Endothelial cell (in vitro differentiated cells): ENCODE results near the gene SLC20A1. TPM values are rescaled to one million over a fixed set of nuclear protein-coding genes. Genes with fewer than 3 reads are reported as not detected.

ENCODE experiments used
- DNase-seq: peaks from one replicate; pipeline ENCODE4 v3.0.0; 2021; ENCODE audit warnings: low spot score
- H3K27ac Mint-ChIP-seq: one replicate; pipeline ENCODE4 v1.8.0; 2021; ENCODE audit warnings: mixed read lengths, inconsistent platforms; ENCODE audit not compliant: unreplicated experiment
- H3K27me3 Mint-ChIP-seq: one replicate; pipeline ENCODE4 v1.8.0; 2021; ENCODE audit warnings: mild to moderate bottlenecking, moderate library complexity, mixed read lengths, inconsistent platforms; ENCODE audit not compliant: unreplicated experiment
- H3K36me3 Mint-ChIP-seq: one replicate; pipeline ENCODE4 v1.8.0; 2021; ENCODE audit warnings: mild to moderate bottlenecking, low read depth, mixed read lengths, inconsistent platforms; ENCODE audit not compliant: unreplicated experiment
- H3K4me1 Mint-ChIP-seq: one replicate; pipeline ENCODE4 v1.8.0; 2021; ENCODE audit warnings: mild to moderate bottlenecking, mixed read lengths, inconsistent platforms; ENCODE audit not compliant: unreplicated experiment
- H3K4me3 Mint-ChIP-seq: one replicate; pipeline ENCODE4 v1.8.0; 2021; ENCODE audit warnings: mild to moderate bottlenecking, mixed read lengths, inconsistent platforms; ENCODE audit not compliant: unreplicated experiment
- H3K9me3 Mint-ChIP-seq: one replicate; pipeline ENCODE4 v1.8.0; 2021; ENCODE audit warnings: mixed read lengths, inconsistent platforms; ENCODE audit not compliant: unreplicated experiment
- total RNA-seq: library from RNA; stranded (reverse); fragmentation: NEBNext Ultra II Directional; extraction: Animal tissue kit (Norgen Biotek cat#: 25700); gene quantifications from one replicate; pipeline ENCODE4 v1.2.1, GENCODE V29; 2021; ENCODE audit not compliant: unreplicated experiment
- TF ChIP-seq, protein P1 (sequence below): fragments of 200-600 bp; sonication (generic); IDR thresholded peaks from one replicate; pipeline ENCODE4 v1.5.0; 2021; ENCODE audit warnings: antibody characterized with exemption; ENCODE audit not compliant: unreplicated experiment

The SLC20A1 gene
- total RNA-seq, 1 donor from 2014 or later = 255 TPM

DNA sequence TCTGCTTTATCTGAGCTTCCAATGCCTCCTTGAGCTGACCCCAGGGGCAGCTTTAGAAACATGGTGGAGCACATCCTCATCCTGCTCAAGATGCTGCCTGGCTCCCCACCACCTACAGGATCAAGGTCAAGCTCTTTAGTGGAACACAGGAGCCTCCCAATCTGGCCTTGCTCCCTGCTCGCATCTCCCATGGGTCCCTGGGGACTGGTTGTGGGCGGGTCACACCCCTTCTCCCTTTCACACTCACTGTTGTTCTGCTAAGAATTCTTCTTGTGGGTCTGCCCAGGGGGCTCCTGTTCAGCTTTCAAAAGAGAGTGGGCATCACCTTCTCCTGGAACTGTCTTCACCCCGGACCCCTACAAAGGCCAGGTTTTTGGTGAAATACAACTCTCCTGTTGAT lies 66.7 kb downstream of the SLC20A1 start:
- no peak for DNase-seq
- TF ChIP-seq, protein P1, sequence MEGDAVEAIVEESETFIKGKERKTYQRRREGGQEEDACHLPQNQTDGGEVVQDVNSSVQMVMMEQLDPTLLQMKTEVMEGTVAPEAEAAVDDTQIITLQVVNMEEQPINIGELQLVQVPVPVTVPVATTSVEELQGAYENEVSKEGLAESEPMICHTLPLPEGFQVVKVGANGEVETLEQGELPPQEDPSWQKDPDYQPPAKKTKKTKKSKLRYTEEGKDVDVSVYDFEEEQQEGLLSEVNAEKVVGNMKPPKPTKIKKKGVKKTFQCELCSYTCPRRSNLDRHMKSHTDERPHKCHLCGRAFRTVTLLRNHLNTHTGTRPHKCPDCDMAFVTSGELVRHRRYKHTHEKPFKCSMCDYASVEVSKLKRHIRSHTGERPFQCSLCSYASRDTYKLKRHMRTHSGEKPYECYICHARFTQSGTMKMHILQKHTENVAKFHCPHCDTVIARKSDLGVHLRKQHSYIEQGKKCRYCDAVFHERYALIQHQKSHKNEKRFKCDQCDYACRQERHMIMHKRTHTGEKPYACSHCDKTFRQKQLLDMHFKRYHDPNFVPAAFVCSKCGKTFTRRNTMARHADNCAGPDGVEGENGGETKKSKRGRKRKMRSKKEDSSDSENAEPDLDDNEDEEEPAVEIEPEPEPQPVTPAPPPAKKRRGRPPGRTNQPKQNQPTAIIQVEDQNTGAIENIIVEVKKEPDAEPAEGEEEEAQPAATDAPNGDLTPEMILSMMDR = no peak
- H3K9me3 Mint-ChIP-seq = peaks cover 3% of the 10 kb centered on the region
- peaks cover 4% of the 10 kb centered on the region for H3K36me3 Mint-ChIP-seq
- no peak overlapping the region for H3K27ac Mint-ChIP-seq
- no peak overlapping the region for H3K4me3 Mint-ChIP-seq
- H3K27me3 Mint-ChIP-seq = peaks cover 9% of the 10 kb centered on the region
- peaks cover 19% of the 10 kb centered on the region for H3K4me1 Mint-ChIP-seq

DNA sequence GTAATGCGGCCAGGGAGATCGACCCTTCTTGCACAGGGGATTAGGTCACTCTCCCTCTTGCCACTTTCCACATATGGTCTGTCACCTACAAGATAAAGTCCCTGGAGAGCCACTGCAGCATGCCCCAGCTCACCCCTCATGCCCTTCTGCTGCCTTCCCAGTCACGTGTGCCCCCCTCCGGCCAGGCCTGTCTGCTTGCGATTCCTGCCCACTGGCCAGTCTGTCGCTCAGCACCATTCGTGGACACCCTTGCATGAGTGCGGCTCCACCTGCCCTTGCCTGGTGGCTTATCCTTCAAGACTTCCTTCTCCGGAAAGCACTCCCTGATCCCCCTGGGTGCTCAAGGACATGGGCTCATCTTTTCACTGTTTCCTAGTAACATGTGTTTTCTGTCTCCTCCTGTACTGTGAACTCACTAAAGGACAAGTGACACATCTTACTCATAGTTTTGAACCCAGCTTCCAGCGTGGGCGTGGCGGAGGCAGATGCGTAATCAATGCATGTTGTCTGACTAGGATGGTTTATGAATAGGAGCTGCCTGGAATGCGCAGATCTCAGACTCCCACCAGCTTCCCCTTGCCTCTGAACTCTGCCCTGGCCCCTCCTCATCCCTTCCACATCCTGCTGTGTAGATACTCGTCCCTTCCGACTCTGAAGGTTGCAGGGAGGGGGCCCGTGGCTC lies 67.3 kb downstream of the SLC20A1 start:
- H3K4me1 Mint-ChIP-seq = peaks cover 16% of the 10 kb centered on the region
- H3K27ac Mint-ChIP-seq = no peak overlapping the region
- H3K9me3 Mint-ChIP-seq = peaks cover 3% of the 10 kb centered on the region
- DNase-seq = no peak
- peaks cover 9% of the 10 kb centered on the region for H3K27me3 Mint-ChIP-seq
- peaks cover 4% of the 10 kb centered on the region for H3K36me3 Mint-ChIP-seq
- no peak overlapping the region for H3K4me3 Mint-ChIP-seq
- TF ChIP-seq, protein P1 = no peak

Other genes with a start within 250 kb of the SLC20A1 start
- gene RGPD8, start 212.3 kb upstream of the SLC20A1 start, total RNA-seq = 11.8 TPM
- gene TTL, start 163.8 kb upstream of the SLC20A1 start, total RNA-seq = 89.9 TPM
- gene POLR1B, start 103.5 kb upstream of the SLC20A1 start, total RNA-seq = 22.1 TPM
- gene CHCHD5, start 61.3 kb upstream of the SLC20A1 start, total RNA-seq = 27.4 TPM
- not detected for gene NT5DC4, start 75.1 kb downstream of the SLC20A1 start, total RNA-seq
- 5.5 TPM for gene CKAP2L, start 118.7 kb downstream of the SLC20A1 start, total RNA-seq
- gene IL1A, start 138.6 kb downstream of the SLC20A1 start, total RNA-seq = 0.26 TPM
- not detected for gene IL1B, start 190.8 kb downstream of the SLC20A1 start, total RNA-seq